ENCODE data around the gene B3GALT6.

- TF ChIP-seq CTCF (IDR thresholded peaks at IDR 0.05; ENCODE audit: insufficient read depth, low read length) (no peak), POLR2AphosphoS5 (IDR thresholded peaks at IDR 0.05; ENCODE audit: low read depth) (no peak), REST (IDR thresholded peaks at IDR 0.05; ENCODE audit: insufficient replicate concordance, low read depth) (no peak), SPI1 (IDR thresholded peaks at IDR 0.05; ENCODE audit: borderline replicate concordance, low read depth) (no peak)
Measured at GRCh38 chr1:1239227-1239613, 7.2 kb downstream of the B3GALT6 start.

All from HL-60 (cell line).